Right lobe of liver (tissue), 6 donors: ENCODE results near the gene DIP2A. TPM values are rescaled to one million over a fixed set of nuclear protein-coding genes. Genes with fewer than 3 reads are reported as not detected.

Experiments used
- ATAC-seq, 4 donors: fragments of 200-7000 bp; cut with Tn5 transposase; one replicate each; pipeline ENCODE4 v1.9.1; 2020; ENCODE audit warnings: mild to moderate bottlenecking in 4 of 4, moderate library complexity in 4 of 4
- DNase-seq, 3 donors: peaks; one replicate each; pipeline ENCODE4 v3.0.0-alpha.2; 2020
- H3K27ac ChIP-seq, 3 donors: fragments of 200-600 bp; one replicate each; pipeline ENCODE4 v1.8.0; 2022
- H3K27me3 ChIP-seq, 2 donors: fragments of 200-600 bp; one replicate each; pipeline ENCODE4 v1.8.0; 2022
- H3K36me3 ChIP-seq, 4 donors: fragments of 200-600 bp; sonication (generic) in 1 of 4; one replicate each; pipeline versions ENCODE4 v1.5.1 to v1.8.0; 2017 to 2022; ENCODE audit warnings: control low read depth in 1 of 4
- H3K4me1 ChIP-seq, 4 donors: fragments of 200-600 bp; sonication (generic) in 1 of 4; one replicate each; pipeline versions ENCODE4 v1.5.1 to v1.8.0; 2017 to 2022; ENCODE audit warnings: control low read depth in 1 of 4
- H3K4me3 ChIP-seq, 3 donors: fragments of 200-600 bp; one replicate each; pipeline ENCODE4 v1.8.0; 2022
- H3K9me3 ChIP-seq, 4 donors: fragments of 200-600 bp; sonication (generic) in 1 of 4; one replicate each; pipeline versions ENCODE4 v1.5.1 to v1.8.0; 2017 to 2022; ENCODE audit warnings: control low read depth in 1 of 4
- CTCF ChIP-seq, 4 donors: fragments of 200-600 bp in 3 of 4; fragments of 450-650 bp in 1 of 4; IDR thresholded peaks; one replicate each; pipeline versions ENCODE4 v1.5.1 to v1.8.0; 2016 to 2022; ENCODE audit warnings: antibody characterized with exemption in 4 of 4, mild to moderate bottlenecking in 2 of 4
- POLR2A ChIP-seq: fragments of 450-650 bp; IDR thresholded peaks from one replicate; pipeline ENCODE4 v1.6.1; 2017; ENCODE audit warnings: antibody characterized with exemption, mild to moderate bottlenecking
- WGBS: methylation state at CpG from one replicate; pipeline ENCODE4 v1.1.6; 2018; ENCODE audit warnings: low coverage, low lambda C conversion rate; ENCODE audit not compliant: insufficient coverage; ENCODE audit errors: missing lambda C conversion rate; 5-methylcytosine and 5-hydroxymethylcytosine counted together
- intact Hi-C, 2 donors: fragments of 100-400 bp; cut with DNase I; formaldehyde crosslinking; loops; one replicate each; pipeline versions ENCODE4 v1.11.2 to v1.14.1; 2022
- total RNA-seq, 6 experiments: library from RNA; depleted of rRNA in 2 of 6; stranded (reverse); fragments of >200 nt in 2 of 6; fragmentation: NEBNext Ultra II Directional in 3 of 6; extraction: Animal tissue kit (Norgen Biotek cat#: 25700) in 3 of 6; gene quantifications; one replicate each; pipeline versions ENCODE4 v1.1.0 to v1.2.4, GENCODE V29; 2016 to 2023
- donor health status: DM: no; HTN: yes; CAD: no.
- donor health status: DM: no; HTN: no; CAD: no.
- donor health status: DM: no; HTN: no; CAD: no.
- donor health status: DM: no; HTN: yes; CAD: no.
- donor health status: DM: no; HTN: yes; CAD: no.

Gene DIP2A
- total RNA-seq, 6 experiments from 2014 or later = 12.3 to 14.4 (median 13.1) TPM

GRCh38 chr21:46552865-46553379 lies 94.2 kb downstream of the DIP2A start:
- Histone ChIP-seq H3K4me1 (no peaks in the 10 kb centered on the region), H3K27ac (peak overlapping the region in 1 of 3 donors; percentile 4), H3K4me3 (no peak overlapping the region), H3K27me3 (no peaks in the 10 kb centered on the region), H3K9me3 (no peaks in the 10 kb centered on the region), H3K36me3 (peaks cover 0 to 31% (median 3%) of the 10 kb centered on the region in 4 donors)
- no peak for ATAC-seq
- peak in 1 of 3 donors; percentile 31 for DNase-seq
- TF ChIP-seq CTCF (IDR thresholded peaks at IDR 0.05) (no peak), POLR2A (no peak)
- WGBS = 100% methylated on average over 4 of the region's 5 CpGs
- intact Hi-C loops = no loop called here

DNA sequence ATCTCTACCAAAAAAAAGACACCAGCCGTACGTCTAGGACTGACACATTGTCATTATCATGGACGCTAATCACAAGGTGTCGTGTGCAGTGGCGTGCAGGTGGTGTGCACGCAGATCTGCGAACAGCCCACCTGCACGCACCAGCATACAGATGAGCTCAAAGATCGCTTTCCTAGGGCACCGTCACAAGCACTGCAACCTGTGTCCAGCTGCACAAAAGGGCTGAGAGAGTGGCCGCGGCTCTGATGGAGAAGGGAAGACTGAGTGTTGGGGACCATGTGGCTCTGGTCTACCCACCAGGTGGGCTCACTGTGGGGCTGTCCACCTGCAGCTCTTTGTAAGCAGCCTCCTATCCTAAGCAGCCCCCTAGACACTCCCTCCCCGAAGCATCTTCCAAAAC lies 95.3 kb downstream of the DIP2A start:
- H3K27ac ChIP-seq = no peak overlapping the region
- WGBS = 94% methylated on average over 12 of the region's 13 CpGs

DNA sequence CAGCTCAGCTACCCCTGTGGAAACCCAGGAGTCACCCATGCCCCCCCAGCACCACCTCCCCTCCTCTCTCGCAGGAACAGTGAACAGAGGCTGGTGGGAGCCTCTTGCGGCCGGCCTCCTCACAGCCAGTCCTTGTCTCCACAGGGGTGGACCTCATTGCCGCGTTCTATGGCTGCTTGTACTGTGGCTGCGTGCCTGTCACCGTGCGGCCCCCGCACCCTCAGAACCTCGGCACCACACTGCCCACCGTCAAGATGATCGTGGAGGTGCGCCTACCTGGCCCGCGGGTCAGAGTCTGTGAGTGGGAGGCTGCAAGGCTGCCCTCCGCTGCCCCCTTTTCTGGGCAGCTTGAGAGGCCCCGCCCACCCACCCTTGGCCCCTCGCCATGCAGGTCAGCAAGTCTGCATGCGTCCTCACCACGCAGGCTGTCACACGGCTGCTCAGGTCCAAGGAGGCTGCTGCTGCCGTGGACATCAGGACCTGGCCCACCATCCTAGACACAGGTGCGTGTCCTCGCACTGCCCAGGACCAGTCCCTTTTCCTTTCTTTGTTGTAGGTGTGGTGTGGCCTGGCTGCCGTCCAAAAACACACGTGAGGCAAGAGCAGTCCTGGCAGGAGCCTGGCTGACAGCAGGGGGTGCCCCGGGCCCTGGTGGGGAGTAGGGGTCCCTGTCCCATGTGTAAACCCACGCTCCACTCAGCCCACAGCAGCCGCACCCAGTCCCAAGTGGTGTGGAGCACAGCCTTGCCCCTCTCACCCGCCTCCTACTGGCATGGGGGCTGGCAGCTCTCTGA lies 95.9 kb downstream of the DIP2A start:
- Histone ChIP-seq H3K4me3 (no peak overlapping the region), H3K9me3 (no peaks in the 10 kb centered on the region), H3K4me1 (no peaks in the 10 kb centered on the region), H3K27me3 (no peaks in the 10 kb centered on the region), H3K36me3 (peaks cover 0 to 36% (median 3%) of the 10 kb centered on the region in 4 donors), H3K27ac (no peak overlapping the region)
- ATAC-seq (no peak), DNase-seq (peak in 1 of 3 donors; percentile 51)
- intact Hi-C loops = no loop called here
- TF ChIP-seq CTCF (IDR thresholded peaks at IDR 0.05) (no peak), POLR2A (no peak)
- 60% methylated on average over 4 of the region's 30 CpGs for WGBS

More for the DNA sequence above, 95.3 kb downstream of the DIP2A start:
- Histone ChIP-seq H3K4me1 (no peaks in the 10 kb centered on the region), H3K36me3 (peaks cover 0 to 36% (median 3%) of the 10 kb centered on the region in 4 donors), H3K9me3 (no peaks in the 10 kb centered on the region), H3K4me3 (no peak overlapping the region), H3K27me3 (no peaks in the 10 kb centered on the region)
- DNase-seq = peak in 1 of 3 donors; percentile 37
- TF ChIP-seq POLR2A (no peak), CTCF (IDR thresholded peaks at IDR 0.05) (no peak)
- intact Hi-C loops = no loop called here
- no peak for ATAC-seq

DNA sequence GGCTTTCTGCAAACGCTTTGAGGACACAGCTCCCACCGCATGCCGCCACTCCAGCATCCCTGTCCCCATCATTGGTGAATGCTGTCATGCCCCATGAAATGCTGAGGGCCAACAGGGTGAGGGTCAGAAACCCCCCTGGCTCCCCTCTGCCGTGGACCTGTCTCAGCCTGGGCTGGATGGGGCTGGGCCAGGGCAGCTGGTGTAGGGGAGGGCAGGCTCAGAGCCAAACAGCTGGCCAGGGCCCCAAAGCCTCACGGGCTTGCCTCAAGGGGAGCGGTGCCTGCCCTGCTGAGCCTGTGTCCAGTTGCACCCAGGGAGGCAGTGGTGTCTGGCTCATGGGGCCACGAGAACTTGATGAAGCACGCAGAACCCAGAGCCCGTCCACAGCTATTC lies 96.5 kb downstream of the DIP2A start:
- ATAC-seq = no peak
- no peaks in the 10 kb centered on the region for H3K27me3 ChIP-seq
- H3K4me1 ChIP-seq = no peaks in the 10 kb centered on the region
- no peaks in the 10 kb centered on the region for H3K9me3 ChIP-seq
- intact Hi-C loops = no loop called here
- H3K4me3 ChIP-seq = no peak overlapping the region
- H3K27ac ChIP-seq = no peak overlapping the region
- no peak for TF ChIP-seq POLR2A
- no peak for TF ChIP-seq CTCF (IDR thresholded peaks at IDR 0.05)
- WGBS = 93% methylated on average over 5 of the region's 9 CpGs
- peaks cover 0 to 36% (median 3%) of the 10 kb centered on the region in 4 donors for H3K36me3 ChIP-seq
- DNase-seq = peak in 1 of 3 donors; percentile 44
